GM21423 (cell line): ENCODE data around the gene NFE2L3.
"Not testable (repeated sequence)": the region's sequence is repeated elsewhere in the genome, so short reads cannot be mapped to it uniquely, and the experiment has no call there.

ENCODE experiments used
- ATAC-seq: cut with Tn5 transposase; IDR thresholded peaks from one replicate; pipeline ENCODE4 v1.9.1; 2021; ENCODE audit warnings: mild to moderate bottlenecking, moderate library complexity; ENCODE audit not compliant: unreplicated experiment

NFE2L3 gene

GRCh38 chr7:26166684-26167266 is 14.8 kb downstream of the NFE2L3 start:
- ATAC-seq = no peak

GRCh38 chr7:26167303-26167934 is 15.4 kb downstream of the NFE2L3 start:
- peak; percentile 88 for ATAC-seq

GRCh38 chr7:26168458-26169023 is 16.5 kb downstream of the NFE2L3 start:
- ATAC-seq = no peak

GRCh38 chr7:26169271-26169670 is 17.3 kb downstream of the NFE2L3 start:
- no peak for ATAC-seq

DNA sequence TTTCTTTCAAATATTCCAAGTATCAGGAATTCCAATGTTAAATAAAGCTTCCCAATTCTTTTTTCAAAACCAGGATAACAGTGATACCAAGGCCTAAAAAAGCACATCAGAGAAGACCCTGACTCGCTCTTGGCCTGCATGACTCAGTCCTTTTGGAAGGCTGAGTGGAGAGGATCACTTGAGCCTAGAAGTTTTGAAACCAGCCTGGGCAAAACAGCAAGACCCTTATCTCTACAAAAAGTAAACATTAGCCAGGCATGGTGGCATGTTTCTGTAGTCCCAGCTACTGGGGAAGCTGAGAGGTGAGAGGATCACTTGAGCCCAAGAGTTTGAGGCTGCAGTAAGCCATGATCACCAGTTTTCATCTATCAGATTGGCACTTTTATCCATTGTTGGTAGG is 18.7 kb downstream of the NFE2L3 start:
- ATAC-seq = no peak

- no peak for ATAC-seq
Observed at GRCh38 chr7:26171601-26172000, 19.6 kb downstream of the NFE2L3 start.

DNA sequence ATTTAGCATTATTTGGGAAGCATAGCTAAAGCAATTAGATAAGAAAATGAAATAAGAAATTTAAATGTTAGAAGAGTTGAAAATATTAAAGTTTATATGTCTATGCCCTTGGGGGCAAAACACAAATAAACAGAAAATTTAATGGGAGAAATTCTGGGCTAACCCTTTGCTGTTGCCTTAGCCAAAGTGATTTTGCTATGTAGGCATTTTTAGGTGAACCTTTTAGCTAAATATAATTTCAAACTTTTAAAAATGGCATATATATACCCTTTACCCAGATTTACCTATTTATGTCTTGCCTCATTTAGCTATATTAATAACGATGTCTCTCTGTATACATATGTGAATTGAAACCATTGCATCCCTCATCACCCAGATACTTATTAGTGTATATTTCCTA is 20.1 kb downstream of the NFE2L3 start:
- ATAC-seq = no peak

DNA sequence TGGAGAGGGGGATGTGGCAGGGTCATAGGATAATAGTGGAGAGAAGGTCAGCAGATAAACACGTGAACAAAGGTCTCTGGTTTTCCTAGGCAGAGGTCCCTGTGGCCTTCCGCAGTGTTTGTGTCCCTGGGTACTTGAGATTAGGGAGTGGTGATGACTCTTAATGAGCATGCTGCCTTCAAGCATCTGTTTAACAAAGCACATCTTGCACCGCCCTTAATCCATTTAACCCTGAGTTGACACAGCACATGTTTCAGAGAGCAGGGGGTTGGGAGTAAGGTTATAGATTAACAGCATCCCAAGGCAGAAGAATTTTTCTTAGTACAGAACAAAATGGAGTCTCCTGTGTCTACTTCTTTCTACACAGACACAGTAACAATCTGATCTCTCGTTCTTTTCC is 23.9 kb downstream of the NFE2L3 start:
- ATAC-seq = not testable (repeated sequence)

DNA sequence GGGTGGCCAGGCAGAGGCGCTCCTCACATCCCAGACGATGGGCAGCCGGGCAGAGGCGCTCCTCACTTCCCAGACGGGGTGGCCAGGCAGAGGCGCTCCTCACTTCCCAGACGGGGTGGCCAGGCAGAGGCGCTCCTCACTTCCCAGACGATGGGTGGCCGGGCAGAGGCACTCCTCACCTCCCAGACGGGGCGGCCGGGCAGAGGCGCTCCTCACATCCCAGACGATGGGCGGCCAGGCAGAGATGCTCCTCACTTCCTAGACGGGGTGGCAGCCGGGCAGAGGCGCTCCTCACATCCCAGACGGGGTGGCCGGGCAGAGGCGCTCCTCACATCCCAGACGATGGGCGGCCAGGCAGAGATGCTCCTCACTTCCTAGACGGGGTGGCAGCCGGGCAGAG is 24.7 kb downstream of the NFE2L3 start:
- not testable (repeated sequence) for ATAC-seq

DNA sequence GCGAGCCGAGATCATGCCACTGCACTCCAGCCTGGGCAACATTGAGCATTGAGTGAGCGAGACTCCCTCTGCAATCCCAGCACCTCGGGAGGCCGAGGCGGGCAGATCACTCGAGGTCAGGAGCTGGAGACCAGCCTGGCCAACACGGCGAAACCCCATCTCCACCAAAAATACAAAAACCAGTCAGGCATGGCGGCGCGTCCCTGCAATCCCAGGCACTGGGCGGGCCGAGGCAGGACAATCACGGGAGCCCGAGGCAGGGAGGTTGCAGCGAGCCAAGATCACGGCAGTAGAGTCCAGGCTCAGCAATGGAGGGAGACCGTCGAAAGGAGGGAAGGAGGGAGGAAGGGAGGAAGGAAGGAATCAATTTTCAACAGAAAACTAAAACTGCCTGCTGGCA is 25.3 kb downstream of the NFE2L3 start:
- ATAC-seq = not testable (repeated sequence)

DNA sequence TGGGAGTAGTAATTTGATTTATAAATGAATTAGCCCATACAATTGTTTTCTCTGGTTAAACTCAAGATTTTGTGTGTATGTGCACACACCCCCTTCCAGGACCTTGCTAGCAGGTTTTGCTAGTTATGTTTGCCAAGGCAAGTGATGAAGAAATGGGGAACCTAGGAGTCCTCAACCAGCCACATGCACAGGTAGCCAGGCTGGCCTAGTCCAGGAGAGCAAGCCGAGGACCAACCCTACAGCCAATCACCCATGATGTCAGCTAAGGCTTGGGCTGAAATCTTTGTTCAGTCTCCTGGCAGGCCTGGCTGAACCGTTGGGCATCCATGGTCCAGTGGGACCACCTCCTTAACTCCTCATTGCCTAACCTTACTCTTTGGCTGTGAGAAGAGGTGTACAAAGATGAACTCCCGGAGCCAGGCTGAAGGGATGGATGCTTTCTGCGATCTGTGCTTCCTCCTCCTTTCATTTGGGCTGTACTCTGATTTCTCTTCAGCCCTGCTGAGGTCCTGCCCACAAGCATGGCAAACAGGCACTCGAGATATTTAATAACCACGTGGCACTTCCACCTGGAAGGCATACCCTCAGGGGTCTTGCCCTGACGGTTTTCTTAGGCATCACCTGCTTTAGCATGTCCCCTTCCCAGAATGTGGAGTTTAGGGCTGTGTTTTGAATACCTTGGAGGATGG is 26.4 kb downstream of the NFE2L3 start:
- no peak for ATAC-seq

DNA sequence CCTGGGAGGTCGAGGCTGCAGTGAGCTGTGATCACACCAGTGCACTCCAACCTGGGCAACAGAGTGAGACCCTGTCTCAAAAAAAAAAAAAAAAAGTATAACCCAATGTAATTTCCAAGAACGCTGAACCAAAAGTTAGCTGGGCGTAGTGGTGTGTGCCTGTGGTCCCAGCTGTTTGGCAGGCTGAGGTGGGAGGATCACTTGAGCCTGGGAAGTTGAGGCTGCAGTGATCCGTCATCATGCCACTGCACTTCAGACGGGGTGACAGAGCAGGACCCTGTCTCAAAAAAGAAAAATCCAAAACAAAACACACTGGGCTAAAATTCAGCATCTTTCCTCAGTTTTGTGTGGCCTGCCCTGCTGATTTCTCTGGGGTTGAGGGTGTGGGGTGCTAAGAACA is 27.4 kb downstream of the NFE2L3 start:
- no peak for ATAC-seq

- no peak for ATAC-seq
Observed at GRCh38 chr7:26179826-26180497, 28.0 kb downstream of the NFE2L3 start.

DNA sequence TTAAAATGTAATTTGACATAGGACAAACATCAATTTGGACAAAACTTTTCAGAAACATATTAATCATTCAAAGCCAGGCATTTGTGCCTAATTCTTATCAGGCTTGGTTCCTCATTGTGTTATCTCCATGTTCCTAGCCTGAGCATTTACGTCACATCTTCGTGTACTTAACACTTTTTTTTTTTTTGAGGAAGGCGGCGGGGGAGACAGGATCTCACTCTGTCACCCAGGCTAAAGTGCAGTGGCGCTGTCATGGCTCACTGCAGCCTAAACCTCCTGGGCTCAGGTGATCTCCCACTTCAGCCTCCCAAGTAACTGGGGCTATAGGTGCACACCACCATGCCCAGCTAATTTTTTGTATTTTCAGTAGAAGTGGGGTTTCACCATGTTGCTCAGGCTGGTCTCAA is 28.8 kb downstream of the NFE2L3 start:
- ATAC-seq = no peak

- no peak for ATAC-seq
Observed at GRCh38 chr7:26181474-26182227, 29.7 kb downstream of the NFE2L3 start.

DNA sequence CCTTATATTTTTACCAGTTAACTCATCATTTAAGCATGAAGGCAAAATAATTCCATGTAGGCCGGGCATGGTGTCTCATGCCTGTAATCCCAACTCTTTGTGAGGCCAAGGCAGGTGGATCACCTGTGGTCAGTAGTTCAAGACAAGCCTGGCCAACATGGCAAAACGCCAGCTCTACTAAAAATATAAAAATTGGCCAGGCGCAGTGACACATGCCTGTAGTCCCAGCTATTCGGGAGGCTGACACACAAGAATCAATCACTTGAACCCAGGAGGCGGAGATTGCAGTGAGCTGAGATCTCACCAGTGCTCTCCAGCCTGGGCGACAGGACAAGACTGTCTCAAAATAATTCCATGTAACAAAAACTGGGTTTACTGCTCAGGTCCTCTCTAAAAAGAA is 30.3 kb downstream of the NFE2L3 start:
- ATAC-seq = no peak

DNA sequence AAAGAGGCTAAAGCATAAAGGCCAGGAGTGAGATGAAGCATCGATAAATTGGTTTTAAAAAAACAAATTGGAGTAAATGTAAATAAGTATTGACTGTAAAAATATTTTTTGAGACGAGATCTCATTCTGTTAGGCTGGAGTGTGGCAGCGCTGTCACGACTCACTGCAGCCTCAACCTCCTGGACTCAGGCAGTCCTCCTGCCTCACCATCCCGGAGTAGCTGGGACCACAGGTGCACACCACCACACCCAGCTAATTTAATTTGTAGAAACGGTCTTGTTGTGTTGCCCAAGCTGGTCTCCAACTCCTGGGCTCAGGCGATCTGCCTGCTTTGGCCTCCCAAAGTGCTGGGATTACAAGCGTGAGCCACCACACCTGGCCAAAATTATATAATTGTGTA is 30.7 kb downstream of the NFE2L3 start:
- no peak for ATAC-seq

GRCh38 chr7:26183545-26184280 is 31.7 kb downstream of the NFE2L3 start:
- no peak for ATAC-seq

DNA sequence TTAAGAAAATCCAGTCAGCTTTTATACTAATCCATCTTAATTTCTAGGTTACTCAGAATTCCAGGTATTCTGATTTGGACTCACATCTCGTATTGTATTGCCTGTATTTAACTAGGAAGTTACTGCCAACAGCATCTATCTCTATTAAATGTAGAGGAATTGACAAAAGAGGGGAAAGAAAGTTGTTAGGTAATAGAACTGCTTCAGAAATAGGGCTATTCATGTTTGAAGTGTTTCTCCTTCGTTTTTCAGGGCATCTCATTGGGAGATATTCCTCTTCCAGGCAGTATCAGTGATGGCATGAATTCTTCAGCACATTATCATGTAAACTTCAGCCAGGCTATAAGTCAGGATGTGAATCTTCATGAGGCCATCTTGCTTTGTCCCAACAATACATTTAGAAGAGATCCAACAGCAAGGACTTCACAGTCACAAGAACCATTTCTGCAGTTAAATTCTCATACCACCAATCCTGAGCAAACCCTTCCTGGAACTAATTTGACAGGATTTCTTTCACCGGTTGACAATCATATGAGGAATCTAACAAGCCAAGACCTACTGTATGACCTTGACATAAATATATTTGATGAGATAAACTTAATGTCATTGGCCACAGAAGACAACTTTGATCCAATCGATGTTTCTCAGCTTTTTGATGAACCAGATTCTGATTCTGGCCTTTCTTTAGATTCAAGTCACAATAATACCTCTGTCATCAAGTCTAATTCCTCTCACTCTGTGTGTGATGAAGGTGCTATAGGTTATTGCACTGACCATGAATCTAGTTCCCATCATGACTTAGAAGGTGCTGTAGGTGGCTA is 32.5 kb downstream of the NFE2L3 start:
- not testable (repeated sequence) for ATAC-seq
